Measurements from ENCODE around the gene CEPT1. TPM values are rescaled to one million over a fixed set of nuclear protein-coding genes. Genes with fewer than 3 reads are reported as not detected.

Gene CEPT1
- total RNA-seq, 1 donor from 2014 or later = 58.9 TPM

DNA sequence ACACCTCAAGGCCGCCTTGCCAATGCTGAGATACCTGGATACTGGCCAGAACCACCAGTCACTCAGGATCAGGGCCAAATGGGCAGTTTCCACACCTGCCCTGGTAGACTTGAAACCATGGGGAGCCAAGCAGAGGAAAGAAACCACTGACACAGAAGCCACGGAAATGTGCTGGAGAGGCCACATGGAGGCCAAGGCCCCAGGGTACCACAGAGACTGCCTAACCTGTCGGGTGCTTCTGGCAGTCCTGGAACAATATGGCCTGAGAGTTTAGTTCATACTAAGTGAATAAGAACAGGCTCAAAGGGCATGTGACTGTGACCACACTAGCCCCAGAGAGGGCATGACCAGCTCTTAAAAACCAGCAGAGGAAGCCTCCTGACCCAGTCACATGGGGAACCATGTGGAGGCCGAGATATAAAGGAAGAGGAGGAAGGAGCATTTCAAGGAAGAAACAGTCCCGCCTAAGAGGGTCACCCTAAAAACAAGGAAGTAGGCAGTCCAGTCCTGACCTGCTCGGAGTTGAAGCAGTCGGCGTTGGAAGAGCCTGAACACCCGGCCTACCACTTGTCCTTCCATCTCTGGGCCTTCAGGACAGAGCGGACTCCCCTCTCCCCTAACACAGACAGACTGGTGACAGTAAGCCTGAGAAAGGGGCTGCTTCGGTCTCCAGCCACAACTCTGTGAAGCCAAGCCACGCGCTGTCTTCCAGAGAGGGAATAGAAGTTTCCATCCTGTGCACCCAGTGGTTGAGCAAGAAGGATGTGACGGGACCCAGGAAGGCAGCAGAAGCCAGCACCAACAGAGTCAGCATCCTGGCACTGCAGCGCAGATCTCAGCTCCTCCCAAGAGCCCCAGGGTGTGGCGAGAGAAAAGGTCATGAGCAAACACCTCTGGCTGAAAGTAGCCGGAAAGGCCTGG, 60.1 kb downstream of the CEPT1 start, which contains the start of gene DENND2D:
Gene DENND2D (minus strand): TSS at position 766 of the 921 bp plus-strand sequence. CDS start 187 bp downstream, at position 579.
- no peak for DNase-seq (ENCODE audit: low spot score)
- no peaks in the 10 kb centered on the region for H4K20me1 ChIP-seq (ENCODE audit: low read depth)
- TF ChIP-seq EZH2phosphoT487 (IDR thresholded peaks at IDR 0.05) (no peak), EZH2 (IDR thresholded peaks at IDR 0.05) (no peak), CTCF (IDR thresholded peaks at IDR 0.05) (no peak)
- no peak within 1 kb of the TSS for H3K4me2 ChIP-seq
- no peaks in the 10 kb centered on the region for H3K79me2 ChIP-seq (ENCODE audit: low read depth)
- H2AFZ ChIP-seq (replicated peaks) = no peak within 1 kb of the TSS
- Mint-ChIP-seq H3K9me3 (no peaks in the 10 kb centered on the region), H3K27ac (no peak within 1 kb of the TSS), H3K4me3 (no peak within 1 kb of the TSS), H3K27me3 (ENCODE audit: insufficient read depth, low read depth) (peaks cover 19% of the 10 kb centered on the region), H3K36me3 (no peaks in the 10 kb centered on the region), H3K4me1 (peaks cover 8% of the 10 kb centered on the region)
- no peaks in the 10 kb centered on the region for H3K9me3 ChIP-seq (ENCODE audit: low read depth)
- H3K9ac ChIP-seq = no peak within 1 kb of the TSS
- no peaks in the 10 kb centered on the region for H3K4me1 ChIP-seq
- no peak within 1 kb of the TSS for H3K27ac ChIP-seq
- peaks cover 19% of the 10 kb centered on the region for H3K27me3 ChIP-seq
- no peaks in the 10 kb centered on the region for H3K36me3 ChIP-seq
- H3F3A ChIP-seq (ENCODE audit: low read depth) = no peaks in the 10 kb centered on the region
- no peak within 1 kb of the TSS for H3K4me3 ChIP-seq

DNA sequence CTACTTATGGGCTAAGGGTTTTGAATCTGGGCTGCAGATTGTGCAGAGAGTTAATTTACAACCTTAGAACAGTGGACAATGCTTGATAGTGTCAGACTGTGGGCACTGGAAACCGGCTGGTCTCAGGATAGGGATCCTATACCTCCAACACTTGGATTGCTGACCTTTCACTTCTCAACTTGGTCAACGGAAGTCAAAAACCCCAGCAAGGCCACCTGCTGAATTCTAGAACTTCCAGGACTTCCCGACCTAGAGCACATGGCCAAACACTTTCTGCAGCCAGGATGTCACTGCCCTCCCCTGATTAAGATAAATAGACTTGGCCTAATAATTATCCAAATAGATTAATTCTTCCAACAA, 60.8 kb downstream of the CEPT1 start:
- no peak for DNase-seq (ENCODE audit: low spot score)
- H3K4me2 ChIP-seq = no peak overlapping the region
- Mint-ChIP-seq H3K4me1 (peaks cover 8% of the 10 kb centered on the region), H3K27me3 (ENCODE audit: insufficient read depth, low read depth) (peaks cover 25% of the 10 kb centered on the region), H3K9me3 (no peaks in the 10 kb centered on the region), H3K36me3 (no peaks in the 10 kb centered on the region), H3K4me3 (no peak overlapping the region), H3K27ac (no peak overlapping the region)
- H3K79me2 ChIP-seq (ENCODE audit: low read depth) = no peaks in the 10 kb centered on the region
- no peak for TF ChIP-seq EZH2phosphoT487 (IDR thresholded peaks at IDR 0.05)
- no peak for TF ChIP-seq EZH2 (IDR thresholded peaks at IDR 0.05)
- no peak for TF ChIP-seq CTCF (IDR thresholded peaks at IDR 0.05)
- no peak overlapping the region for H3K9ac ChIP-seq
- no peaks in the 10 kb centered on the region for H3K36me3 ChIP-seq
- H3K27me3 ChIP-seq = peaks cover 26% of the 10 kb centered on the region
- H3K9me3 ChIP-seq (ENCODE audit: low read depth) = no peaks in the 10 kb centered on the region
- no peaks in the 10 kb centered on the region for H4K20me1 ChIP-seq (ENCODE audit: low read depth)
- H3F3A ChIP-seq (ENCODE audit: low read depth) = no peaks in the 10 kb centered on the region
- H2AFZ ChIP-seq (replicated peaks) = no peak overlapping the region
- no peaks in the 10 kb centered on the region for H3K4me1 ChIP-seq
- no peak overlapping the region for H3K4me3 ChIP-seq
- no peak overlapping the region for H3K27ac ChIP-seq

DNA sequence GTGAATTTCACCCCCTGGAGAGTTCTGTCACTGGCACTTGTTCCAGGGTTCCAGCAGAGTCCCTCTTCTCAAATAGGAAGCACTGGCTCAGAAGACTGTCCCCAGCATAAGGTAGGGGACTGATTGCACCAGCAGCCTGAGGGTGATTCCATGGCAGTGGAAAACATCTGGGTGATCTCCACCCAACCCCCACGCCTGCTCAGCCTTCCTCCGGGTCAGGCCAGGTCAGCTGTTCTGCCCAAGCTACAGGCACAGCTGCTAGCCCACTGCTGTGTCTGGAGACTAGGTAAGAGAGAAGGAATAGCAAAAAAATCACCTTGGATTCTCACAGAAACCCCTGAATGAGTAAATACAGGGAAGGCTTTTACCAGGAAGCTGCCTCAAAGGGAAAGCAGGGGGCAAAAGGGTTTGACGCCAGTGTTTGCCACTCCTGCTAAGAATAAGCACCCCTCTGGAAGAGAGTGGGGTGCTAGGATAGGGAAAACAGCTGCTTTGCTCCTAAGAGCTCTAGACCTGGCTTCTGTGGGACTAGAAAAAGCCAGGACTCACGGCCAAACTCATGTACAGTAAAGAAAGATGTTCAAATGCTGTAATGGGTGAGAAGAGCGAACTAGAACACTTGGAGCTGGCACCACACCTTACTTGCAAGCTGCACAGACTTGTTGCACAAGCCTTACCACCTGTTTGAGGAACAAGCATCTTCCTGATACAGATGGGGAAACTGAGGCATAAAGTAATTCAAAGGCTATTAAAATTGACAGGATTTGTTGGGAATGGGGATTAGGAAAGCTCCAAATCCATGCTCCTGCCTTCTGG, 61.5 kb downstream of the CEPT1 start:
- Mint-ChIP-seq H3K4me3 (no peak overlapping the region), H3K9me3 (no peaks in the 10 kb centered on the region)
- TF ChIP-seq CTCF (IDR thresholded peaks at IDR 0.05) = no peak
- TF ChIP-seq EZH2 (IDR thresholded peaks at IDR 0.05) = no peak
- no peak for TF ChIP-seq EZH2phosphoT487 (IDR thresholded peaks at IDR 0.05)

More for the DNA sequence above, 61.5 kb downstream of the CEPT1 start:
- DNase-seq (ENCODE audit: low spot score) = no peak
- Histone ChIP-seq H3K27me3 (peaks cover 28% of the 10 kb centered on the region), H3K27ac (no peak overlapping the region), H3K9ac (no peak overlapping the region), H3K4me1 (no peaks in the 10 kb centered on the region), H4K20me1 (ENCODE audit: low read depth) (no peaks in the 10 kb centered on the region), H3K79me2 (ENCODE audit: low read depth) (no peaks in the 10 kb centered on the region), H2AFZ (replicated peaks) (no peak overlapping the region), H3K4me2 (no peak overlapping the region), H3K36me3 (no peaks in the 10 kb centered on the region), H3K4me3 (no peak overlapping the region), H3F3A (ENCODE audit: low read depth) (no peaks in the 10 kb centered on the region), H3K9me3 (ENCODE audit: low read depth) (no peaks in the 10 kb centered on the region)
- H3K27me3 Mint-ChIP-seq (ENCODE audit: insufficient read depth, low read depth) = peaks cover 26% of the 10 kb centered on the region
- H3K36me3 Mint-ChIP-seq = no peaks in the 10 kb centered on the region
- no peak overlapping the region for H3K27ac Mint-ChIP-seq
- H3K4me1 Mint-ChIP-seq = peaks cover 7% of the 10 kb centered on the region
